ENCODE data around the gene OLFML1.

GRCh38 chr11:7522546-7522945 is 37.2 kb downstream of the OLFML1 start:
- TF ChIP-seq ZNF704 (tag by site-specific recombination; IDR thresholded peaks at IDR 0.05) (no peak), ZNF146 (tag by site-specific recombination; IDR thresholded peaks at IDR 0.05) (no peak), TCF7L2 (IDR thresholded peaks at IDR 0.05; ENCODE audit: borderline replicate concordance, low read depth, low read length) (no peak), ZBTB8A (tag by site-specific recombination; IDR thresholded peaks at IDR 0.05) (no peak), ZNF10 (tag by site-specific recombination; IDR thresholded peaks at IDR 0.05) (no peak), ZBTB17 (tag by site-specific recombination; IDR thresholded peaks at IDR 0.05) (no peak), SETDB1 (IDR thresholded peaks at IDR 0.05; ENCODE audit: insufficient read length, low read length) (no peak), ZNF571 (tag by site-specific recombination; IDR thresholded peaks at IDR 0.05) (no peak)
- TF ChIP-seq, protein P1, sequence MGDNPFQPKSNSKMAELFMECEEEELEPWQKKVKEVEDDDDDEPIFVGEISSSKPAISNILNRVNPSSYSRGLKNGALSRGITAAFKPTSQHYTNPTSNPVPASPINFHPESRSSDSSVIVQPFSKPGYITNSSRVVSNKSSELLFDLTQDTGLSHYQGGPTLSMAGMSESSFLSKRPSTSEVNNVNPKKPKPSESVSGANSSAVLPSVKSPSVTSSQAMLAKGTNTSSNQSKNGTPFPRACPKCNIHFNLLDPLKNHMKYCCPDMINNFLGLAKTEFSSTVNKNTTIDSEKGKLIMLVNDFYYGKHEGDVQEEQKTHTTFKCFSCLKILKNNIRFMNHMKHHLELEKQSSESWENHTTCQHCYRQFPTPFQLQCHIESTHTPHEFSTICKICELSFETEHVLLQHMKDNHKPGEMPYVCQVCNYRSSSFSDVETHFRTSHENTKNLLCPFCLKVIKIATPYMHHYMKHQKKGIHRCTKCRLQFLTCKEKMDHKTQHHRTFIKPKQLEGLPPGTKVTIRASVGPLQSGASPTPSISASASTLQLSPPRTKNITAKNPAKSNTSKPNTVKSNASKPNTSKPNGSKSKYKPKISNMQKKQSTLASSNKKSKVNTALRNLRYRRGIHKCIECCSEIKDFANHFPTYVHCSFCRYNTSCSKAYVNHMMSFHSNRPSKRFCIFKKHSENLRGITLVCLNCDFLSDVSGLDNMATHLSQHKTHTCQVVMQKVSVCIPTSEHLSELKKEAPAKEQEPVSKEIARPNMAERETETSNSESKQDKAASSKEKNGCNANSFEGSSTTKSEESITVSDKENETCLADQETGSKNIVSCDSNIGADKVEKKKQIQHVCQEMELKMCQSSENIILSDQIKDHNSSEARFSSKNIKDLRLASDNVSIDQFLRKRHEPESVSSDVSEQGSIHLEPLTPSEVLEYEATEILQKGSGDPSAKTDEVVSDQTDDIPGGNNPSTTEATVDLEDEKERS (tag by site-specific recombination; IDR thresholded peaks at IDR 0.05): no peak
- TF ChIP-seq, protein P2, sequence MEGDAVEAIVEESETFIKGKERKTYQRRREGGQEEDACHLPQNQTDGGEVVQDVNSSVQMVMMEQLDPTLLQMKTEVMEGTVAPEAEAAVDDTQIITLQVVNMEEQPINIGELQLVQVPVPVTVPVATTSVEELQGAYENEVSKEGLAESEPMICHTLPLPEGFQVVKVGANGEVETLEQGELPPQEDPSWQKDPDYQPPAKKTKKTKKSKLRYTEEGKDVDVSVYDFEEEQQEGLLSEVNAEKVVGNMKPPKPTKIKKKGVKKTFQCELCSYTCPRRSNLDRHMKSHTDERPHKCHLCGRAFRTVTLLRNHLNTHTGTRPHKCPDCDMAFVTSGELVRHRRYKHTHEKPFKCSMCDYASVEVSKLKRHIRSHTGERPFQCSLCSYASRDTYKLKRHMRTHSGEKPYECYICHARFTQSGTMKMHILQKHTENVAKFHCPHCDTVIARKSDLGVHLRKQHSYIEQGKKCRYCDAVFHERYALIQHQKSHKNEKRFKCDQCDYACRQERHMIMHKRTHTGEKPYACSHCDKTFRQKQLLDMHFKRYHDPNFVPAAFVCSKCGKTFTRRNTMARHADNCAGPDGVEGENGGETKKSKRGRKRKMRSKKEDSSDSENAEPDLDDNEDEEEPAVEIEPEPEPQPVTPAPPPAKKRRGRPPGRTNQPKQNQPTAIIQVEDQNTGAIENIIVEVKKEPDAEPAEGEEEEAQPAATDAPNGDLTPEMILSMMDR (tag by site-specific recombination; IDR thresholded peaks at IDR 0.05): no peak

Measured in HEK293 (cell line).